IPS DF 6.9 (cell line): Measurements from ENCODE around the gene PSENEN.

Experiments
- DNase-seq: peaks from one replicate; pipeline ENCODE4 v3.0.0-alpha.2; 2013; ENCODE audit warnings: low read depth, low spot score
- H3K27ac ChIP-seq: one replicate; pipeline ENCODE4 v1.5.1; 2013; ENCODE audit warnings: low read length, control low read depth
- H3K27me3 ChIP-seq: 2 replicates; pipeline ENCODE4 v1.6.1; 2013; ENCODE audit warnings: mild to moderate bottlenecking, low read length; ENCODE audit not compliant: control insufficient read depth, insufficient read depth
- H3K36me3 ChIP-seq: 2 replicates; pipeline ENCODE4 v1.6.1; 2013; ENCODE audit warnings: low read length; ENCODE audit not compliant: control insufficient read depth, insufficient read depth
- H3K4me1 ChIP-seq: 2 replicates; pipeline ENCODE4 v1.6.1; 2013; ENCODE audit warnings: low read length; ENCODE audit not compliant: control insufficient read depth, insufficient read depth
- H3K4me3 ChIP-seq: 2 replicates; pipeline ENCODE4 v1.5.1; 2013; ENCODE audit warnings: mild to moderate bottlenecking, low read length
- H3K9me3 ChIP-seq: 2 replicates; pipeline ENCODE4 v1.6.1; 2013; ENCODE audit warnings: low read length, inconsistent platforms; ENCODE audit not compliant: control insufficient read depth, insufficient read depth
- WGBS: extraction: QIAGEN DNeasy Blood & Tissue Kit; methylation state at CpG from one replicate; pipeline ENCODE4 v1.1.7; 2013; ENCODE audit warnings: mixed read lengths, missing lambda C conversion rate; ENCODE audit not compliant: insufficient read length, insufficient coverage; 5-methylcytosine and 5-hydroxymethylcytosine counted together

The PSENEN gene

DNA sequence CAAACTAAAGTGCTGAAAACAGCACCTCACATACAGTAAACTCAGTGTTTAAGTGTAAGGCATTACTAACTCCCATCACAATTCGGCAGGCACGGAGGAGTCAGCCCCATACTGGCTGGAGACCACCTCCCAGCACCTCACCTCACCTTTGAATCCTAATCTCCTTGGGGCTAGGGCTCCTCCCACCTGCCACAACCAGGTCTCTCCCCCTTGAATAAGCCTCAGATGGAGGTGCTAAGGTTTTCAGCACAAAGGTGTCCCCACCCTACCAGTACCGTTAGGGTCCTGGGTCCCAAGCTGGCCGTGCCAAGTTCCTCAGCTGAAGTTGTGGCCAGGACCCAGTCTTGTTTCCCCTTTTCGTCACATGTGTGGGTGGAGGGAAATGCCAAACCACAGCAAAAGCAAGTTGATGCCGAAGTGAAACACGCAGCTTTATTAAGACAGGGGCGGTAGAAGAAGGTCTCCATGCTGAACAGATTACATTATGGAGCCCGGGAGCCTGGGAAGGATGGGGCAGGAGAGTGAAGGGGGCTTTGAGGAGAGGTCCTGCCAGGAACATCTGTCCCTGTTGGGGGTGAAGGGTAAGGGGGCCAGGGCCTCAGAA lies 3.2 kb upstream of the PSENEN start, which contains the start of gene IGFLR1:
IGFLR1 (minus strand) TSS at position 332 of the 604 bp plus-strand sequence. CDS start 1,272 bp downstream, outside the sequence.
- Histone ChIP-seq H3K27me3 (no peaks in the 10 kb centered on the region), H3K4me1 (peaks cover 2% of the 10 kb centered on the region; the same call in 1 of the 2 replicates), H3K36me3 (peaks cover 9% of the 10 kb centered on the region; the same call in 1 of the 2 replicates), H3K27ac (no peak within 1 kb of the TSS), H3K4me3 (no peak within 1 kb of the TSS), H3K9me3 (no peaks in the 10 kb centered on the region)
- DNase-seq: no peak
- WGBS: no CpG with 5 or more reads among the region's 9 CpGs

DNA sequence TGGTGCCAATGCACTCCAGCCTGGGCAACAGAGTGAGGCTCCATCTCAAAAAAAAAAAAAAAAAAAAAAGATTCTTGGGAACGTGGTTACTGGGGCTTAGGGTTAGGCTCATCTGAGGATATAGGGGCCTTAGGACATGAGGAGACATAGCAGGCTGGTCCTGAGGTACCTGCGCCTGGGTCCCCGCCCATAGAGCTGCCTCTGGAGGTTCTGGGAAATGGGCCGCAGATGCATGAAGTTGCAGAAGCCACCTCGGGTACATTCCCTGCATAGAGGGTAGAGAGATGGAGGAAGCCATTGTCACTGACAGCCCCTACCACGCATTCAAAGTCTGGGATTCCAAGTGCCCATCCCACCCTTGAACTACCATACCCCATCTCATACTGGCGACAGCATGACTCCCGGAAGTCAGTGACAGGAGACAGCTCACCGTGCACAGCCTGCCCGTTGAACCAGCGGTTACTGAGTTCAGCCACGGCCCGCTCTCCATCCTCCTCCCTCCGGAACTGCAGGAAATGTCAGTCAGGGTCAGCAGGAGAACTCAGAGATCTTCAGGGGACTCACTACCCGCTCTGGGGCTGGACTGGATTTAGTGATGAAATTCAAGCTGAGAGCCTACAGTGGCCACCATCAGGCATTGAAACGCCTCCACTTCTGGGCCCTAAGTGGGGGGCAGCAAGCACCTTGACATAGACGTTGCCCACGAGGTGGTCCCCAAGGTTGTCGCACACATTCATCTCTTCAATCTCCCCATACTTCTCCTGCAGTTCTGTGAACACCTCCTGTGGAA lies 1.6 kb upstream of the PSENEN start:
- Histone ChIP-seq H3K4me1 (peaks cover 2% of the 10 kb centered on the region; the same call in 1 of the 2 replicates), H3K27ac (no peak overlapping the region), H3K36me3 (no peaks in the 10 kb centered on the region), H3K4me3 (peak overlapping the region; percentile 35; the same call in 1 of the 2 replicates), H3K27me3 (no peaks in the 10 kb centered on the region), H3K9me3 (no peaks in the 10 kb centered on the region)
- DNase-seq: no peak
- WGBS: no CpG with 5 or more reads among the region's 19 CpGs

GRCh38 chr19:35744430-35745327 lies 772 bp upstream of the PSENEN start:
- peak; percentile 90 for DNase-seq
- Histone ChIP-seq H3K27ac (no peak overlapping the region), H3K36me3 (no peaks in the 10 kb centered on the region), H3K27me3 (no peaks in the 10 kb centered on the region), H3K9me3 (no peaks in the 10 kb centered on the region), H3K4me3 (peak overlapping the region; percentile 56; the same call in 1 of the 2 replicates), H3K4me1 (peaks cover 2% of the 10 kb centered on the region; the same call in 1 of the 2 replicates)
- WGBS: no CpG with 5 or more reads among the region's 41 CpGs

DNA sequence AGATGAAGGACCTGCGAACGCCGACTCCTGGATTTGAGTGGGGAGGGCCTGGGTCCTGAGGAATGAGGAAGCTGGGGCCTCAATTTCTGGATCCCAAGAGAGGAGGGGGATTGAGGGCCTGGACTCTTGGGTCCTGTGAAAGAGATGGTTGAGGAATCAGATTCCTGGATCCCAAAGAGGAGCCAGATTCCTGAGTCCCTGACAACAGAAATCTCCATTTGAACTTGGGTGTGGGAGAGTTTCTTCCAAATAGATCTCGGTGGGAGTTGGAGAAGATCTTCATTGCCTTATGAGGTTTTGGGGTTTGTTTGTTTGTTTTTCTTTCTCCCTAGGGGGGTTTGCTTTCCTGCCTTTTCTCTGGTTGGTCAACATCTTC lies 624 bp downstream of the PSENEN start:
- WGBS: no CpG with 5 or more reads among the region's 4 CpGs
- H3K27me3 ChIP-seq: no peaks in the 10 kb centered on the region
- H3K4me1 ChIP-seq: no peaks in the 10 kb centered on the region

GRCh38 chr19:35746531-35746930 lies 1.1 kb downstream of the PSENEN start:
- Histone ChIP-seq H3K9me3 (no peaks in the 10 kb centered on the region), H3K36me3 (no peaks in the 10 kb centered on the region), H3K27ac (no peak overlapping the region), H3K4me3 (no peak overlapping the region), H3K27me3 (no peaks in the 10 kb centered on the region), H3K4me1 (no peaks in the 10 kb centered on the region)
- no peak for DNase-seq
- no CpG with 5 or more reads among the region's 5 CpGs for WGBS

More for the DNA sequence above, 624 bp downstream of the PSENEN start:
- Histone ChIP-seq H3K4me3 (peak overlapping the region; percentile 69; the same call in 1 of the 2 replicates), H3K27ac (no peak overlapping the region), H3K9me3 (no peaks in the 10 kb centered on the region), H3K36me3 (no peaks in the 10 kb centered on the region)
- DNase-seq: no peak

GRCh38 chr19:35748106-35749020 lies 2.9 kb downstream of the PSENEN start, which contains the start of gene LIN37:
Gene LIN37 (plus strand): TSS chr19:35748576. CDS start chr19:35748725, 149 bp downstream.
- WGBS: no CpG with 5 or more reads among the region's 45 CpGs
- peak; percentile 97 for DNase-seq

DNA sequence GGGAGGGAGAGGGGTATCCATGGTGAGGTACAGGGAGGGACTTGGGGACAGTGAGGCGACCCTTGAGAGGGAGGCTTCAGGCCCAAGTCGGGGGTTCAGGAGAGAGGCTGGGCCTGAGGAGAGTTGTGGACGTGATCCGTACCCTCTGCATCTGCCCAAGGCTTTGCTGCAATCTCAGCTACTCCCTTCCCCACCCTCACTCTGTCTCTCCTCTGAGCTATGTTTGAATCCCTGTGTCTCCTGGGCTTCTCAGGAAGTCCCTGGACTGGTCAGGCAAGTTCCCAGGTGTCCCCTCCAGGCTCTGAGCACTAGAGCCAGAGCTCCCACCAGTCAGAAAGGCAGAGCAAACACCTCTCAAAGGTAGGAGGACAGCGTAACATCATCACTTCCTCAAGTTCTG lies 4.7 kb downstream of the PSENEN start:
- Histone ChIP-seq H3K36me3 (no peaks in the 10 kb centered on the region), H3K4me3 (no peak overlapping the region), H3K27ac (no peak overlapping the region)

More at GRCh38 chr19:35748106-35749020, 2.9 kb downstream of the PSENEN start, which contains the start of gene LIN37:
- Histone ChIP-seq H3K36me3 (no peaks in the 10 kb centered on the region), H3K4me3 (peak within 1 kb of the TSS; percentile 61; the same call in 1 of the 2 replicates), H3K27ac (no peak within 1 kb of the TSS), H3K27me3 (no peaks in the 10 kb centered on the region), H3K4me1 (no peaks in the 10 kb centered on the region), H3K9me3 (no peaks in the 10 kb centered on the region)

GRCh38 chr19:35751839-35752745 lies 6.6 kb downstream of the PSENEN start:
- no peaks in the 10 kb centered on the region for H3K36me3 ChIP-seq
- DNase-seq: no peak
- H3K9me3 ChIP-seq: no peaks in the 10 kb centered on the region
- H3K27me3 ChIP-seq: no peaks in the 10 kb centered on the region
- H3K4me3 ChIP-seq: no peak overlapping the region
- no CpG with 5 or more reads among the region's 14 CpGs for WGBS
- H3K27ac ChIP-seq: no peak overlapping the region
- no peaks in the 10 kb centered on the region for H3K4me1 ChIP-seq

More for the DNA sequence above, 4.7 kb downstream of the PSENEN start:
- no peak for DNase-seq
- no CpG with 5 or more reads among the region's 5 CpGs for WGBS
- Histone ChIP-seq H3K27me3 (no peaks in the 10 kb centered on the region), H3K4me1 (no peaks in the 10 kb centered on the region), H3K9me3 (no peaks in the 10 kb centered on the region)
